ENCODE results near the gene HNRNPA1L2. TPM values are rescaled to one million over a fixed set of nuclear protein-coding genes. Genes with fewer than 3 reads are reported as not detected.
"Not testable (repeated sequence)": the region's sequence is repeated elsewhere in the genome, so short reads cannot be mapped to it uniquely, and the experiment has no call there.

HNRNPA1L2 gene
- 7.5 TPM for total RNA-seq

DNA sequence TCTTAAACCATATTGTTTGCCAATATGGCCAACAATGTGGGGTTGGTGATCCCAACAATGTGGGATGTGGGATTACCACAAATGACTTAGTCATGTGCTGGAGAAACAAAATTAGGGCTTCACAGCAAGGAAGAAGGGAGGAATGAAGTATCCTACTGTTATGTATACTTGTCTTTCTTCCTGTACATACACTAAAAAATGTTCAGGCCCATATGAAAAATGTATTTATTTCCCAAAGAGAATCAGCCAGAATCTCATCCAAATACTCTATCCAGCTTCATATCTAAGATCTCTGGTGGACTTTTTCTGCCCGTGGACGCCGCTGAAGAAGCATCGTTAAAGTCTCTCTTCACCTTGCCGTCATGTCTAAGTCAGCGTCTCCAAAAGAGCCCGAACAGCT is at the start of gene HNRNPA1L2:
Gene HNRNPA1L2 (plus strand): TSS at position 301 of the 400 bp plus-strand sequence. CDS start 62 bp downstream, at position 363.
- DNase-seq, result no peak

DNA sequence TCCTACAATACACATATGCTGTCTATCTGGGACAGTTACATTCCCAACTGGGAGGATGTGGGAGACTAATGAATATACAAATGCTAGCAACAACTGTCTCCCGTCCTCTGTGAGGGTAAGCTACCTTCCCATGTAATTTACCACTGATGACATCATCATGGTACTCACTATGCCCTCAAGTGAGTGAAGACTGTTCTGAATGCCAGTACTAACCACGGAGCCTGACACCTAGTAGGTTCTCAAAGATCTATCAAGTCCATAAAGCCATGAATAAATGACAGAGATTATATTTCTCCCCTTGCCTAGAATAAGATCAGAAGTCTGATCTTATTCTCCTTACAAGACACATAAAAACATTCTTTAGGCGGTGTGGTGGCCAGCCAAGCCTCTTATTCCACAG is 49.1 kb upstream of the HNRNPA1L2 start:
- not testable (repeated sequence) for DNase-seq

DNA sequence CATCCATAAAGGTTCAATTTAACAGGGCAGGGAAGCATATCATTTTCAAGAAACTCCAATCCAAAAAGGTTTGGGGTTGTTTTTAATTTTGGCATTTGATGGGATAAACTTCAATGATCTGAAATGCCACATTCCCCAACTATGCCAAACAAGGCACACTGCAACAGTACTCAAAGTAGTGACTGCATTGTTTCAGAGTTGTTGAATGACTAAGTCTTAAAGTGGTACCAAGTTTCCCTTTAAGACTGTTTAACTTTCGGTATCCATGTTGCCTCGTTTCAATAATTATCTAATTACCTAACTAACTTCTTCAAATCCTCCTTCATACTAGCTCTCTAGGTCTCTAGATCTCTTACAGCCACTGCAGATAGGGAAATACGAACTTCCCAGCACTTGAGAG is 48.4 kb upstream of the HNRNPA1L2 start:
- DNase-seq, result not testable (repeated sequence)

DNA sequence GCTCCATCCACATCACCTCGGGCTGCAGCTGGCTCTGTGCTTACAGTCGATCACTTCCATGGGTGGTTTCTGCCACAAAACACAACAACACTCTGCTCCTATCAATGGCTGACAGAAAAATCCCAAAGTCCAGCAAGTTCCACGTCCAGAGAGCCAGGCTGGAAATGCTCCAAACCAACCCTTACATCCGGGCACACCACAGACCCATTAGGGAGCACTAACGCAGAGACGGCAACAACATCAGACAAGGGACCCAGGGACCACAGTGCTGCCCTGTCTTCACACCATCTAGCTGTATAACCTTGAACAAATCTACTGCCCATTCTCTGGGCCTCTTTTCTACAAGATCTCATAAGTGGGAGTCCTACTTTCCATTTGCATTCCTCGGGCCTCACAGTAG is 47.9 kb upstream of the HNRNPA1L2 start:
- not testable (repeated sequence) for DNase-seq

DNA sequence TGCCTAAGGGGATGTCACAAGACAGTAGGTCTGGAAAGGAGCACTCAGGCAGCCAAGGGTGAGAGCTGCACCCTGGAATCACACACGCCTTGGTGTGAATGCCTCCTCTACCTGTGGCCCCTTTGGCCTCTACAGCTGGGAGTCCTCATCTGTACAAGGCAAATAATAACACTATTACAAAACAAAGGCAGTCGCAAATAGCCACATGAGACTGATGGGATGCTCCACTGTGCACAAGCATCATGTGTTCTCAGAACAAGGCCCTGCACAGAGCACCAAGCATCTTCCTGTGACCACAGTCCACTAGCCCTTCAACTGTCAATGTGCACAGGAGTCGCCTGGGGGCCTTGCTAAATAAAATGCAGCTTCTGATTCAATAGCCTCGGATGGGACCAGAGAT is 44.6 kb upstream of the HNRNPA1L2 start:
- DNase-seq, result no peak

DNA sequence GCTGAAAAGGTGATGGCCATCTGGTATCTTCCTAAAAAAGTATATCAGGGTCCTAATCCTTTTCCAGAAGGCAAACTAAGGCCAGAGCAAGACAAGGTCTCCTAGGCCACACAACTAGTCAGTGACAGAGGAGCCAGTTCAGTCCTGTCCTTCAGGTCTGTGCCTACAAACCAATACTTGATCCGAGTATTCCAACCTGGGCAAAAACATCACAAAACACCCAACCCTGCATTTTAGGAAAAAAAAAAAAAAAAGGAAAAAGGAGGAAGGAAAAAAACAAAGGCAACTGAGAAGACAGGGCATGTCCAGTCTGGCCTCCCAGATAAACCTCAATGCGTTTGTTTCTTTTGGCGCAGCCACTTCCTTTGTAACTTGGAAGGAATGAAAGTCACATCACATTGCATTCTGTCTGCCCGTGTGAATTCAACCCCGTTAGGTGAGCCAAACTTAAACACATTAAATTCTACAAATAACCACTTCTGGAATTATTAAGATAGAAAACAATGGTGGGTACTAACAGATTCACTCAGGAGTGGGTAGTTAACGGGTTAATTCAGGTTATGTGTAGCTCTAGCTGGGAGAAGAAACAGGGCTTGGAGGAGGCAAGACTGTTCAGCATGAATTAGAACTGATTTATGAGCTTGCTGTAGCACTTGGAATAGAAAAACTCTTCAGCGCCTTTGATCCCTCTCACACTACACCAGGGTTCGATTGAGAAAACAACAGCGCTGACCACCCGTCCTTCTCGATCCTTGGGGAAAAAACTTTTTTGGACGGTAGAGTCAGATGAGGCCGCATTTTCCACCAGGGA is 43.0 kb upstream of the HNRNPA1L2 start:
- no peak for DNase-seq

DNA sequence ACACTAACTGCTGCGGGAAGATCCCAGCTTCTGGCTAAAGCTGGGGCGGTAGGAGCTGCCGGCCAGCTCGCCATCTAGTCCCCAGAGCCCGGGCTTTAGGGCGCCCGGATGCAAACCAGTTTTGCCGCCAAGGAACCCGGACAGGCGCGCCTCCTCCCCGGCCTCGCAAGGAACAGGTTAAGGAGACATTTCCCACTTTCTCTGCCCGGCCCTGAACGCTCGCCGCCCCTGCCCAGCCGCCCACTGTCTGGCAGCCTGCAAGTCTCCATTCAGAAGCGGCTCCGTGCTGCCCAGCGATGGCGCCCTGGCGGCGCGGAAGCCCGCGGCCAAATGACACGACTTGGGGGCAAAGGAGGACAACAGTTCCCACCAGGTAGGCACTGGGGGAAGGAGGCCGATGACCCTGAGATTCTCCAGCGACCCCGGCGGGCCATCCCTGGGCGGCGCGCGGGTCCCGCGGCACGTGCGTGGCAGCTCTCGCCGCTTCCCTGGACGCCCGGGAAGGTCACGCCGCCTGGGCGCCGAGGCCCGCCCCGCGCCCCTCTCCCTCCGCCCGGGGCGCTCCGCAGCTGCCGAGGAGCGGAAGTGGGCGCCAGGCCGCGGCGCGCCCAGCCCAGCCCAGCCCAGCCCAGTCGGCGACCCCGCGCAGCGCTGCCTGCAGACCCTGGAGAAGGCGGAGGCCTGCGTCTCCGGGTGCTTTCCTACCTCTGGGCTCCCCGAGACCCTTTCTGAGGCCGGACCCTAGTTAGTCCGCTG is 42.2 kb upstream of the HNRNPA1L2 start:
- DNase-seq, result no peak

DNA sequence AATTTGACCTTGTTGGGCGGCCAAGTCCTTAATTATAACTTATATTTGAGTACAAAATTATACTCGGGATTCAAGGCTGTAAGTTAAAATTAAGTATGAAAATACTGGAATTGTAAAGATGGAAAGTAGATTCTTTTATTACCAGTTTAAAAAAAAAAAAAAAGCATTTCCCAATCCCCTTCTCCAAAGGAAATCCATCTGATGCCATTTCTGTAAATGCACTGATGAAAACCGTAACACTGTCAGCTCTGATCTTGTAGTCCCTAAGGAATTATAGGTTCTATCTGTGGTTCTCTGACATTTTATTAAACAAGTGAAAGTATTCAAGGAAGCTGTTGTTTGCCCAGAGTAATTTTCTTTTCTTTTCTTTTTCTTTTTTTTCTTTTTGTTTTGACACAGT is 41.6 kb upstream of the HNRNPA1L2 start:
- DNase-seq, result no peak

DNA sequence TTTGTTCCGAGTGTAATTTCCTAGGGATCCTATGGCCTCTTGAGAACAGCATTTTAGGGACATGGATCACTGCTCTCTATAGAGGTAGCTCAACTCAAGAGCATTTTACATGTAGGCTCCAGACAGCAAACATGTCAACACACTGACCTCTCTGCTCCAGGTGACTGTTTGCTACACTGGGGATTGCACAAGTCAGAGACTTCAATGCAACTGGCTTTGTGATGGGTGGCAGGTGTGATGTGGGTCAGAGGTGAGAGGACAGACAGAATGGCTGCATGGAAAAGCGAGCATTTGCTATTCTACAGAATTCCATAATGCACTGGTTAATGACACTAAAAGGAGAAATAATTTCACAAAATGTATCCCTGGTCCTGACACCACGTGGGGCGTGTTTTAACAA is 38.9 kb upstream of the HNRNPA1L2 start:
- not testable (repeated sequence) for DNase-seq

DNA sequence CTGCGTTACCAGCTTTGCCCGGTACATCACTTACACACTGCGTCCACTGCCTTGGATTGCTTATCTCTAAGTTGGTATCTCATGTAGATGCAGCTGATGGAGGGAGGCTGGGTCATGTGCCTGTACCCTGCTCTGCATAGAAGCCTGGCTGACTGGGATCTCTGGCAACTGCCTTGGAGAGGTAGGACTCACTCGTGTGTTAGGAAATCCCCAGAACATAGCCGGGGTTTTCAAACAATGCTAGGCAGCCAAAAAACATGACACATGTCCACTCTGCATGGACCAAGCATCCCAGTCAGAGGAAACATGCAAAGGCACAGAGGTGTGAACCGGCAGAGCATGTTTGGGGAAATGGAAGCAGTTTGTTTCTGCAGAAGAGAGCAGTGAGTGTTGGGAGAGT is 36.1 kb upstream of the HNRNPA1L2 start:
- not testable (repeated sequence) for DNase-seq

DNA sequence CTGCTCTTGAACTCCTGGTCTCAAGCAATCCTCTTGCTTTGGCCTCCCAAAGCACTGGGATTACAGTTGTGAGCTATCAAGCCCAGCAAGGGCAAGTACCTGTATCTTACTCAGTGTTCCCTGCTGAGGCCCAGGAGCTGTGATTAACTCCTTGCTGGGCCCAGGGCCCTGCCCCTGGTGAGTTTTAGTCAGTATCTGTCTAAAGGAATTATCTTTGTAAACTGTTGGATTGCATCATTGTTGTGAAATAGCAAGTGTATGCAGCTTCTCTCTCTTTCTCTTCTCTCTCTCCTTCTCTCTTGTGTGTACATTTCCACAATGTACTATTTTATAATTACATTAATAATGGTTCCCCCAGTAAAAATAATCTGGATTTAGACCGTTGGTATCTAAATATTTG is 35.4 kb upstream of the HNRNPA1L2 start:
- DNase-seq, result not testable (repeated sequence)

DNA sequence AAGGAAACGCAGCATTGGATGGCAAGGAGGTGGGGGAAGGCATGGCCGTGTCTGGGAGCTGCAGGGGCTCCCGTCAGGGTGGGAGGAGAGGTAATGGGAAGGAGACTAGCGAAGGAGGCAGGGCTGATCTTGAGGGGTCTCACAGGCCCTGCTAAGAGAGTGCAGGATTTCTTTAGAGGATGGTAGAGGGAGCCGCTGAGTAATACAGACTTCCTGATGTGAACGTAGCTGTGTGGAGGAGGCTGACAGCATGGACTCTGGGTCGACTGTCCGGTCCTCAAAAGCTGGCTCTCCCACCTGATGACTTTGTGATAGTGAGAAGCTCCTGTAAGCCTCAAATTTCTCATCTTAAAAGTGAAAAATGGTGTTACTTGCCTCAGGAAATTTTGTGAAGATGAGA is 34.0 kb upstream of the HNRNPA1L2 start:
- not testable (repeated sequence) for DNase-seq

DNA sequence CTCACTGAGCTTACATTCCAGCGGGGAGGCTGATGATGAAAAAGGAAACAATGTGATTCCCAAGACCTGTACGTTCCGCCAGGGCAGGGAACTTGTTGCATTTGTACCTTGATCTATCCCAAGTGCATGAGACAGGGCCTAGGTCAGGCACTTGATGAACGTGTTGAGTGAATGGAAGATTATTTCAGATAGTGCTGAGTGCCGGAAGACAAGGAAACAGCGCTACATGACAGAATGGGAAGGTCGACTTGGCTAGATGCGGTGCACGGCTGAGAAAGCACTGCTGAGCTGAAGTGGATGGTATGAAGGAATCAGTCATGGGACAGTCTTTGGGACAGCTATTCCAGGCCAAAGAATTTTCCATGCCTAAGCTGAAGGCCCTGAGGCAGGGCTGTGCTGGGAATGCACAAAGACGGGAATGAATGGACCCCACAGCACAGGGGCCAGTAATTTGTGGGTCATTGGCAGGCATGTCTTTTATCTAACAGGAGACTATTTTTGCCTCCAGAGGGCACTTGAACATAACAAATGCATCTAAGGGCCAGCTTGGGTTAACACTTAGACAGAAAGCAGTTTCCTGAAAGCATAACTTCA is 33.1 kb upstream of the HNRNPA1L2 start:
- DNase-seq, result not testable (repeated sequence)

DNA sequence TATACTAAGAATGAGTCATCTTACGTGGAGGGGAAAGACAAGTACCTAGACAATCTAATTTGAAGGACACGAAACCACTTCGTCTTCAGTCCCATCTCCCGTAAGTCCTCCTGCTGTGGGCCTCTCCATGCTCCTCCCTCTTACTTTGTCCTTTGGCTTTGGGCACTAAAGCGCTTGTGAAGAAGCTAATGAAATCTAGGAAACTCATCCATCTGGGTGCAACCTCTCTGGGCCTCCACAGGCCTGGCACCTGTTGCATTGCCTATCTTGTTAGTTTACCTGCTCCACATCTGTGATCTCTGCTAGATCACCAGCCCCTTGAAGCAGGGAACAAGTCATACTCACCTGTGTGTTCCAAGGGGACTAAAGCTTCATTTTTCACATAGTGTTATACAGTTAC is 32.1 kb upstream of the HNRNPA1L2 start:
- DNase-seq, result not testable (repeated sequence)

DNA sequence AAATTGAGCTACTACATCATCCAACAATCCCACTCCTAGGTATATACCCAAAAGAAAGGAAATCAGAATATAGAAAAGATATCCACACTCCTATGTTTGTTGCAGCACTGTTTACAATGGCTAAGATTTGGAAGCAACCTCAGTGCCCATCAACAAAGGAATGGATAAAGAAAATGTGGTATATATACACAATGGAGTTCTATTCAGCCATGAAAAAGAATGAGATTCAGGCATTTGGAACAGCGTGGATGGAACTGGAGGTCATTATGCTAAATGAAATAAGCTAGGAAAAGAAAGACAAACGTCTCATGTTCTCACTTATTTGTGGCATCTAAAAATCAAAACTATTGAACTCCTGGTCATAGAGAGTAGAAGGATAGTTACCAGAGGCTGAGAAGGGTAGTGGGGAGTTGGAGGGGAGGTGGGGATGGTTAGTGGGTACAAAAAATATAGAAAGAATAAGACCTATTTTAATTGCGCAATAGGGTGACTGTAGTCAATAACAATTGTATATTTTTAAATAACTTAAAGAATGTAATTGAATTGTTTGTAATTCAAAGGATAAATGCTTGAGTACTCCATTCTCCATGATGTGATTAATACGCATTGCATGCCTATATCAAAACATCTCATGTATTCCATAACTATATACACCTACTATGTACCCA is 27.0 kb upstream of the HNRNPA1L2 start:
- no peak for DNase-seq

DNA sequence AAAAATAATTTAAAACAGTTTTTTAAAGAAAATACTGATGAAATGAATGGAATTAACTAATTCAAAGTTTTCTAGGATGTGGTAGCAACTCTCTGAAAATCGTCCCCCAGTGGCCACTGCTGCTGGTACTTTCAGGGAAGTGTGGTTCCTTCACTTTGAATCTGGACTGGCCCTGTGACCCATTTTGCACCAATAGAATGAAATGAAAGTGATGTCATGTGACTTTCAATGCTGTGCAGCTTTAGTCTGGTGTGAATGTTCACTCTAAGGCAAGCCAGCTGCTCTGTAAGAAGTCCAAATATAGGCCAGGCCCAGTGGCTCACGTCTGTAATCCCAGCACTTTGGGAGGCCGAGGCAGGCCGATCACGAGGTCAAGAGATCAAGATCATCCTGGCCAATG is 26.4 kb upstream of the HNRNPA1L2 start:
- no peak for DNase-seq

DNA sequence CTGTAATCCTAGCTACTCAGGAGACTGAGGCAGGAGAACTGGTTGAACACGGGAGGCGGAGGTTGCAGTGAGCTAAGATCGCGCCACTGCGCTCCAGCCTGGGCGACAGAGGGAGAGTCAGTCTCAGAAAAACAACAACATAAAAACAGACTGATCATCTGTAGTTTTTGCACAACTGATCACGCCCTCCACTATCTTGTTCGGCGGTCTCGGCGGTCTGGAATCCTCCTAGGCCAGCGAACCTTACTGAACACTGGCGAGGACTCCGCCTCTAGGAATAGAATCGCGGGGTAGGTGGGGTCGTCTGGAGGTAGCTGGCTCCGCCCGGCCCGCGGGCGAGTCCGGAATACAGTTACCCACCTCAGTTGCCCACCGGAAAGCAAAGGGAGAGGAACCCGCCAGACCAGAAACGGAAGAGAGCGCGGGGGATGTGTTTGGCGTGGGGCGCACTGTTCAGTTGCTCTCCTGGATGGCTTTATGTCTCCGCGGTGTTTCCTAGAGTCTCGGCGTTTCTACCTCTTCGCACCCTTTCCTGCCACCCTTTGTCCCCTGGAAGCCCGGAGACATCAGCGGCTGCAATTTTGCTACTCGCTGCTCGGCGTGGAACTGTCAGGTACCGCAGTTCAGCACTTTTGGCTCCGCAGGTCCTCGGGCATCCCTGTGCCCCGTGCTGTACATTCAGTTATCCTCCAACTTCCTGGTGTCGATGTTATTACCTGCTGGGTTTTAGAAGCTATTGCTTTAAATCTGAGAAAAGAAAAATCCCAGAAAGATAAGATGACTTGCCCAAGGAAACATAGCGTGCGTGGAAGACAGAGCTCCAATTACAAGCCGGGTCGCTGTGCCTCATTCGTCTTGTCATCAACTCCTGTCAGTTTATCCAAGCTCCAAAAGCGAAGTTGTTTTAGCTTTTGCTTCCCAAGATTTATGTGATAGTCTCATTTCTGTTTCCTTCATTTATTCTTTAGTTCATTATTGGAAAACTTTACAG is 24.9 kb upstream of the HNRNPA1L2 start:
- peak; percentile 80 for DNase-seq

DNA sequence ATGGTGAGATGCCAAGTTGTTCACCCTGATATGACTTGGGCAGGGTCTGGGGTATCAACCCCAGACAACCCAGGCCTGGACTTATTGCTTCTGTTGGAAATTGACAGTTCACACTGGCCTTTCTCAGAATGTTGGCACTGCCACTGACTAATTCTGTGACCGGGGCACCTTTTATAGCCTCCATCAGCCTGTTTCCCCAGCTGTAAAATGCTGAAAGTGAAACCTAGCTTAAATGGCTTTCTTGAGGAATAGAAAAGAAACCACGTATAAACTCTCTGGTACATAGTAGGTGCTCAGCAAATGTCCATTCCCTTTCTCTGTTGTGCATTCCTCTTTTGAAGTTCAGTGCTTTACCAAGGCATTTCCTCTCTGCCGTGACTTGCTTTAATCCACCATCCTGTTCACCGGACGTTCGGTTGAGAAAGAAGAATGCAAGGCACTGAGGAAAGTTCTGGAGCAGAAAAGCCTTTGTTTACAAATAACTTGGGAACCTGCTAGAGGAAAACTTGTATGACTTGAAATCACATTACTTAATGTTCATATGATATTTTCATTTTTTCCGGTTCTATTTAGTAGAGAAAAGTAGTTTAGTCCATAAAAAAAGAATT is 11.0 kb upstream of the HNRNPA1L2 start:
- DNase-seq, result not testable (repeated sequence)

DNA sequence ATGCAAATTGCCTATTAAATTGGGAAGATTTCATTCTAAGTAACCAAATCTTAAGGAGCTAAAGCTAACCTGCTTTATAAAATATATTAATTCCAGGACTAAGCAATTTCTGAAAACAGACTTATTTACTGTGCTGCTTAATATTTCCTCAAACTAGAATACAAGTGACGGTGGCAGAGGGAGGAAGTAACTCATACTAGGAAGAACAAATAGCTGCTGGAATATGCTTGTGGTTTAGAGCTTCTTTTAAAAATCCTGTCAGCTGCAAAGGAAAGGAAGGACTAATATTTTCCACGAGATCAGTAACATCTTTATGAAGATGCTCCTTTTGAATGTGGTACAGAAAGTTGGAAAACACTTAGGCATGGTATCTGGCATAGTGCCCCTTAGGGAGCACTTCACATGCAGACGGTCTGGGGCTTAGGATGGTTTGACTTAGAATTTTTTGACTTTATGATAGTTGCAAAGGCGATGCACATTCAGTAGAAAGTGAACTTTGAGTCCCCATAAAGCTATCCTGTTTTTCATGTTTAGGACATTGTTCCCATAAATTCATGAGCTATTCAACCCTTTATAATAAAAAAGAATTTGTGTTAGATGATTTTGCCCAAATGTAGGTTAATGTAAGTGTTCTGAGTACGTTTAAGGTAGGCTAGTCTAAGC is 3.4 kb upstream of the HNRNPA1L2 start:
- no peak for DNase-seq

DNA sequence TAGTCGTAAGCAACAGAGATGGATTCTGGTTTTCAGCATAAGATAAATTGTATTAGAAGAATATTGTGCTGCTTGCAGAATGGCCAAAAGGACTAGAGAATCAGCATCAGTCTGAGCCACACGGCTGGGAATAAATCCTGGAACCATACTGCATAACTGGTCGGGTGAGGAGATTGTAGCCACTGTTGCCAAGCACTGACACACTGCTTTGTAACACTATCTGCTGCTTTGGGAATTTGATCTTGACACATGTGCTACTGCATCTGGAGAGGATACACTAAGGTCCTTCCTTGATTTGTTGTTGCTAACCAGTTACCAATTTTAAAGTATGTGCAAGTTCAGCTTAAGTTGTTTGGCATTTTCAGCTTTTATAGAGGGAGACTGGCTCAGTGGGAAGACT is 1.9 kb downstream of the HNRNPA1L2 start:
- DNase-seq, result no peak

Measured in occipital lobe (tissue), 2 donors.